HG02571 (cell line): ENCODE measurements around the gene P2RX6.
"Not testable (repeated sequence)": the region's sequence is repeated elsewhere in the genome, so short reads cannot be mapped to it uniquely, and the experiment has no call there.

Source experiments
- ATAC-seq: cut with Tn5 transposase; IDR thresholded peaks from one replicate; pipeline ENCODE4 v1.9.1; 2021; ENCODE audit warnings: mild to moderate bottlenecking, moderate library complexity; ENCODE audit not compliant: unreplicated experiment

Gene P2RX6

GRCh38 chr22:21051145-21051830 is 36.3 kb downstream of the P2RX6 start:
- no peak for ATAC-seq

GRCh38 chr22:21051831-21052400 is 37.0 kb downstream of the P2RX6 start:
- no peak for ATAC-seq

- no peak for ATAC-seq
Observed at GRCh38 chr22:21052715-21053459, 37.9 kb downstream of the P2RX6 start.

GRCh38 chr22:21054046-21054713 is 39.2 kb downstream of the P2RX6 start:
- ATAC-seq = no peak

- ATAC-seq = no peak
Observed at GRCh38 chr22:21054714-21055563, 40.0 kb downstream of the P2RX6 start.

- no peak for ATAC-seq
Observed at GRCh38 chr22:21055564-21055834, 40.5 kb downstream of the P2RX6 start.

GRCh38 chr22:21055880-21056319 is 40.9 kb downstream of the P2RX6 start:
- no peak for ATAC-seq

- not testable (repeated sequence) for ATAC-seq
Observed at GRCh38 chr22:21060363-21060762, 45.4 kb downstream of the P2RX6 start.

GRCh38 chr22:21061660-21062321 is 46.8 kb downstream of the P2RX6 start:
- not testable (repeated sequence) for ATAC-seq

- not testable (repeated sequence) for ATAC-seq
Observed at GRCh38 chr22:21064425-21064824, 49.5 kb downstream of the P2RX6 start.

GRCh38 chr22:21064917-21065864 is 50.2 kb downstream of the P2RX6 start:
- no peak for ATAC-seq

- no peak for ATAC-seq
Observed at GRCh38 chr22:21067075-21067900, 52.3 kb downstream of the P2RX6 start.

- no peak for ATAC-seq
Observed at GRCh38 chr22:21067901-21068680, 53.1 kb downstream of the P2RX6 start.

GRCh38 chr22:21068681-21069276 is 53.8 kb downstream of the P2RX6 start:
- ATAC-seq = no peak

- no peak for ATAC-seq
Observed at GRCh38 chr22:21069375-21069774, 54.4 kb downstream of the P2RX6 start.

GRCh38 chr22:21070690-21071615 is 56.0 kb downstream of the P2RX6 start:
- ATAC-seq = no peak
